ENCODE measurements around the gene CNTNAP2. TPM values are rescaled to one million over a fixed set of nuclear protein-coding genes. Genes with fewer than 3 reads are reported as not detected.

The CNTNAP2 gene
- total and polyA plus RNA-seq, 3 donors from 2014 or later: 4.3 to 6.1 (median 4.4) TPM

- H3K4me3 ChIP-seq: no peak overlapping the region
- no peak for TF ChIP-seq POLR2A (IDR thresholded peaks at IDR 0.05)
- no peak for TF ChIP-seq CTCF (IDR thresholded peaks at IDR 0.05)
Observed at GRCh38 chr7:146665023-146665422, 548.4 kb downstream of the CNTNAP2 start.

GRCh38 chr7:146670532-146670931 is 553.9 kb downstream of the CNTNAP2 start:
- Histone ChIP-seq H3K27me3 (no peaks in the 10 kb centered on the region), H3K4me1 (no peaks in the 10 kb centered on the region), H3K27ac (no peak overlapping the region), H3K9me3 (no peaks in the 10 kb centered on the region), H3K4me3 (no peak overlapping the region), H3K36me3 (ENCODE audit: low read depth, missing control alignments) (no peaks in the 10 kb centered on the region)
- TF ChIP-seq POLR2A (IDR thresholded peaks at IDR 0.05) (no peak), CTCF (IDR thresholded peaks at IDR 0.05) (no peak)
- WGBS, 2 donors: 79 to 90% methylated on average over 2 of the region's 2 CpGs
- no peak for DNase-seq
- intact Hi-C loops (cut with DNase I; ENCODE audit: low total_unique reads): no loop called here

More at GRCh38 chr7:146665023-146665422, 548.4 kb downstream of the CNTNAP2 start:
- DNase-seq: no peak
- no peaks in the 10 kb centered on the region for H3K27me3 ChIP-seq
- 89 to 93% methylated on average over 12 of the region's 12 CpGs for WGBS, 2 donors
- intact Hi-C loops (cut with DNase I; ENCODE audit: low total_unique reads): no loop called here
- H3K4me1 ChIP-seq: no peaks in the 10 kb centered on the region
- no peaks in the 10 kb centered on the region for H3K9me3 ChIP-seq
- no peaks in the 10 kb centered on the region for H3K36me3 ChIP-seq (ENCODE audit: low read depth, missing control alignments)
- H3K27ac ChIP-seq: no peak overlapping the region

GRCh38 chr7:146681487-146681886 is 564.9 kb downstream of the CNTNAP2 start:
- intact Hi-C loops (cut with DNase I; ENCODE audit: low total_unique reads): no loop called here
- no peak overlapping the region for H3K4me3 ChIP-seq
- H3K27me3 ChIP-seq: no peaks in the 10 kb centered on the region
- no peak overlapping the region for H3K27ac ChIP-seq
- no peaks in the 10 kb centered on the region for H3K36me3 ChIP-seq (ENCODE audit: low read depth, missing control alignments)
- no peaks in the 10 kb centered on the region for H3K9me3 ChIP-seq
- no peak for DNase-seq
- TF ChIP-seq CTCF (IDR thresholded peaks at IDR 0.05) (no peak), POLR2A (IDR thresholded peaks at IDR 0.05) (no peak)
- H3K4me1 ChIP-seq: no peaks in the 10 kb centered on the region

- 88 to 92% methylated on average over 1 of the region's 1 CpG for WGBS, 2 donors
- no peaks in the 10 kb centered on the region for H3K27me3 ChIP-seq
- no peak overlapping the region for H3K4me3 ChIP-seq
- TF ChIP-seq POLR2A (IDR thresholded peaks at IDR 0.05) (no peak), CTCF (IDR thresholded peaks at IDR 0.05) (no peak)
- H3K9me3 ChIP-seq: no peaks in the 10 kb centered on the region
- no peaks in the 10 kb centered on the region for H3K4me1 ChIP-seq
- no peak for DNase-seq
- intact Hi-C loops (cut with DNase I; ENCODE audit: low total_unique reads): no loop called here
- no peak overlapping the region for H3K27ac ChIP-seq
- no peaks in the 10 kb centered on the region for H3K36me3 ChIP-seq (ENCODE audit: low read depth, missing control alignments)
Observed at GRCh38 chr7:146683439-146683838, 566.8 kb downstream of the CNTNAP2 start.

- H3K4me1 ChIP-seq: no peaks in the 10 kb centered on the region
- no peak overlapping the region for H3K27ac ChIP-seq
- DNase-seq: no peak
- no peaks in the 10 kb centered on the region for H3K36me3 ChIP-seq (ENCODE audit: low read depth, missing control alignments)
- no peaks in the 10 kb centered on the region for H3K9me3 ChIP-seq
- 76 to 81% methylated on average over 3 of the region's 3 CpGs for WGBS, 2 donors
- no peaks in the 10 kb centered on the region for H3K27me3 ChIP-seq
- no peak overlapping the region for H3K4me3 ChIP-seq
- TF ChIP-seq POLR2A (IDR thresholded peaks at IDR 0.05) (no peak), CTCF (IDR thresholded peaks at IDR 0.05) (no peak)
- intact Hi-C loops (cut with DNase I; ENCODE audit: low total_unique reads): no loop called here
Observed at GRCh38 chr7:146690987-146691386, 574.4 kb downstream of the CNTNAP2 start.

Measured in testis (tissue), 3 donors.